Spleen (tissue), 11 donors: ENCODE results near the gene ZNF385C. TPM values are rescaled to one million over a fixed set of nuclear protein-coding genes. Genes with fewer than 3 reads are reported as not detected.

Experiments used
- DNase-seq: peaks from one replicate; pipeline ENCODE4 v3.0.0-alpha.2; 2020
- H3K27ac ChIP-seq, 8 donors: fragments of 200-600 bp; sonication (generic) in 7 of 8; 1 replicate in 4 of 8; 2 replicates in 4 of 8; pipeline versions ENCODE4 v1.5.0 to v1.8.0; 2016 to 2021; ENCODE audit warnings: inconsistent platforms in 4 of 8, mild to moderate bottlenecking in 4 of 8, moderate library complexity in 1 of 8
- H3K27me3 ChIP-seq, 7 donors: fragments of 200-600 bp; sonication (generic) in 6 of 7; replicated peaks in 1 of 7; 1 replicate in 4 of 7; 2 replicates in 3 of 7; pipeline versions ENCODE4 v1.5.0 to v1.8.0; 2016 to 2021; ENCODE audit warnings: inconsistent platforms in 3 of 7, mild to moderate bottlenecking in 1 of 7
- H3K36me3 ChIP-seq, 6 donors: fragments of 200-600 bp; sonication (generic) in 5 of 6; 1 replicate in 4 of 6; 2 replicates in 2 of 6; pipeline versions ENCODE4 v1.5.0 to v1.8.0; 2016 to 2021; ENCODE audit warnings: inconsistent platforms in 2 of 6
- H3K4me1 ChIP-seq, 6 donors: fragments of 200-600 bp; sonication (generic) in 5 of 6; 1 replicate in 3 of 6; 2 replicates in 3 of 6; pipeline versions ENCODE4 v1.5.0 to v1.8.0; 2016 to 2021; ENCODE audit warnings: inconsistent platforms in 3 of 6
- H3K4me3 ChIP-seq, 8 donors: fragments of 200-600 bp; sonication (generic) in 7 of 8; 1 replicate in 4 of 8; 2 replicates in 4 of 8; pipeline versions ENCODE4 v1.5.0 to v1.8.0; 2016 to 2021; ENCODE audit warnings: inconsistent platforms in 4 of 8, mild to moderate bottlenecking in 4 of 8, moderate library complexity in 2 of 8
- H3K9me3 ChIP-seq, 8 donors: fragments of 200-600 bp; sonication (generic) in 7 of 8; 1 replicate in 4 of 8; 2 replicates in 4 of 8; pipeline versions ENCODE4 v1.5.0 to v1.8.0; 2016 to 2021; ENCODE audit warnings: inconsistent platforms in 4 of 8
- POLR2A ChIP-seq, 3 donors: fragments of 450-650 bp; IDR thresholded peaks; one replicate each; pipeline ENCODE4 v1.5.1; 2017; ENCODE audit warnings: antibody characterized with exemption in 3 of 3, mild to moderate bottlenecking in 1 of 3
- POLR2AphosphoS5 ChIP-seq, 3 donors: sonication (generic); formaldehyde crosslinking; IDR thresholded peaks; one replicate each; pipeline ENCODE4 v1.5.1; 2017; ENCODE audit warnings: antibody characterized with exemption in 3 of 3
- WGBS, 5 donors: extraction: QIAGEN DNeasy Blood & Tissue Kit in 3 of 5; methylation state at CpG; one replicate each; pipeline versions ENCODE4 v1.1.5 to v1.1.7; 2013 to 2018; 5-methylcytosine and 5-hydroxymethylcytosine counted together
- intact Hi-C: fragments of 100-400 bp; cut with DNase I; formaldehyde crosslinking; loops from one replicate; pipeline ENCODE4 v1.15.0; 2023; ENCODE audit warnings: low total_unique reads
- polyA plus RNA-seq, 3 donors: library from polyadenylated mRNA; stranded (reverse); fragments of 200-250 nt; gene quantifications; one replicate each; pipeline ENCODE4 v1.2.1, GENCODE V29; 2013
- total RNA-seq, 7 donors: library from RNA; depleted of rRNA in 3 of 7; stranded (reverse); fragments of >200 nt in 3 of 7; fragmentation: NEBNext Ultra II Directional in 4 of 7; extraction: Animal tissue kit (Norgen Biotek cat#: 25700) in 4 of 7; gene quantifications; one replicate each; pipeline versions ENCODE4 v1.1.0 to v1.2.1, GENCODE V29; 2016 to 2021
- TF ChIP-seq, protein P1 (sequence below), 11 experiments: fragments of 200-600 bp in 7 of 11; fragments of 450-650 bp in 4 of 11; sonication (generic) in 4 of 11; IDR thresholded peaks in 8 of 11; conservative IDR thresholded peaks in 3 of 11; 1 replicate in 7 of 11; 2 replicates in 4 of 11; pipeline versions ENCODE4 v1.4.0 to v1.8.0; 2016 to 2021; ENCODE audit warnings: antibody characterized with exemption in 11 of 11, inconsistent platforms in 4 of 11, mild to moderate bottlenecking in 1 of 11
- donor health status: healthy with polysubstance abuse.
- donor health status: DM: no; HTN: no; CAD: no; lungs with moderate emphysema.
- donor health status: DM: no; HTN: no; CAD: no.
- donor health status: Bipolar disorder and iron deficiency.
- donor health status: healthy.
- donor health status: DM: no; HTN: no; CAD: no.
- donor health status: DM: yes; HTN: yes; CAD: no.

ZNF385C gene
- total and polyA plus RNA-seq, 10 donors: 0.17 to 0.60 (median 0.41) TPM; not detected in 2

DNA sequence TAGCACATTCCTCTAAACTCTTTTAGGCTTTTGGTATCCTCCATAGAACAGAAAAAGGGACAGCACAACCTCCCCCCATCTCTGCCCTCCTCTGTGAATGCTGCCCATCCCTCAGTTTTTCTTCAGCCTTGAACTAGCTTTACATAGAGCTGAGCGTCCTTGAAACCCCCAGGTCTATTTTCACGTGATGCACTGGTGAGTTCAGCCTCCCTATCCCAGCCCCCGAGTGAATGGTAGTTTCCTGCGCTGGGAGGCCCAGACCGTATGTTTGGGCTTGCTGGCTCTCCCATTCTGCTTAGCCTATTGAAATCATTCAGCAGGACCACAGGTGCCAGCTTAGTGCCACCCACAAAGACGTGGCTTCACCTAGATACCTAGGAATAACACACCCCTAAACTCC, 22.5 kb downstream of the ZNF385C start:
- H3K27me3 ChIP-seq: peaks cover 0 to 32% (median 16%) of the 10 kb centered on the region in 7 donors
- DNase-seq: no peak
- no peak for TF ChIP-seq POLR2A (IDR thresholded peaks at IDR 0.05)
- intact Hi-C loops: no loop called here
- H3K36me3 ChIP-seq: no peaks in the 10 kb centered on the region
- no peak overlapping the region for H3K4me3 ChIP-seq
- H3K4me1 ChIP-seq: peaks cover 0 to 20% (median 15%) of the 10 kb centered on the region in 6 donors
- H3K27ac ChIP-seq: no peak overlapping the region
- 76 to 86% (median 79%) methylated on average over 6 of the region's 6 CpGs for WGBS, 5 donors
- no peaks in the 10 kb centered on the region for H3K9me3 ChIP-seq

DNA sequence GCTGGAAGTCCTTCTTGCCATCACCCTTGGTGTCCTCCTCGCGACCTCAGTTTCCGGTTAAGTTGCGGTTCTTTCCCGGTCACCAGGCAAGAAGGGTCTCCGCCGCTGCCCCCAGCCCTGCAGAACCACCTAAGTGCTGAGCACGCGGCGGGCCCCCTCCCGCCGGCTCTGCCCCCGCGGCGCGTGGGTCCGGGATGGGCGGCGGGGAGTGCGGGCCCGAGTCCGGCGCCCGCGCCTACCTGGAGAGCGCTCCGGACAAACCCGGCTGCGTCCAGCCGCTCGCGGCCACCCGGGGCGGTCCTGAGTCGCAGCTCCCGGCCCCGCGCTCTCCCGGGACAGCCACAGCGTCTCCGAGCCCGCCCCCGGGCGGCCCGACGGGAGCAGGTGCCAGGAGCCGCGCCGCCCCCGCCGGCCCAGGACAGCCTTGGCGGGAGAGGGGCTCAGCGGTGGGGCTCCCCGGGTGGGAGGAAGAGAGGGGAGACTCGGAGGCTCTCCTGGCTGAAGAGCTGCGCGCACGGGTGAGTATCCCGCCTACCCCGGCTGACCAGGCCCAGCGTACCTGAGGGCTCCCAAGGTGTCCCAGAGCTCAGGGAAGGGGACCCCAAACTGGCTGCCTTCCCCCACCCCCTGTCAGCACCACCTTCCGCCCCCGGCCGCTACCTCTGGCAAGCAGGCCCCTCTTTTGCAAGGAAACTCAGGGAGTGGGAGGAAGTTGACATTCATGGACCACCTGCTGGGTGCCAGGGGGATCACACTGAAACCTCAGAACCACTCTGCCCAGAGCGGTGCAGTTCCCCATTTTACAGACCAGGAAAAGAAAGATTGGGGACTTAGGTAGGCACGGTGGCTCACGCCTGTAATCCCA, 25.7 kb downstream of the ZNF385C start:
- intact Hi-C loops: no loop called here
- peak overlapping the region in 5 of 8 donors; percentile 21 to 64 (median 27) for H3K4me3 ChIP-seq
- H3K9me3 ChIP-seq: no peaks in the 10 kb centered on the region
- WGBS, 5 donors: 4 to 16% (median 6%) methylated on average over 11 to 67 of the region's 67 CpGs
- no peak for DNase-seq
- peaks cover 0 to 20% (median 15%) of the 10 kb centered on the region in 6 donors for H3K4me1 ChIP-seq
- no peak overlapping the region for H3K27ac ChIP-seq
- no peaks in the 10 kb centered on the region for H3K36me3 ChIP-seq
- H3K27me3 ChIP-seq: peaks cover 0 to 45% (median 16%) of the 10 kb centered on the region in 7 donors
- TF ChIP-seq POLR2A (IDR thresholded peaks at IDR 0.05) (no peak), POLR2AphosphoS5 (IDR thresholded peaks at IDR 0.05) (no peak)
- TF ChIP-seq, protein P1, sequence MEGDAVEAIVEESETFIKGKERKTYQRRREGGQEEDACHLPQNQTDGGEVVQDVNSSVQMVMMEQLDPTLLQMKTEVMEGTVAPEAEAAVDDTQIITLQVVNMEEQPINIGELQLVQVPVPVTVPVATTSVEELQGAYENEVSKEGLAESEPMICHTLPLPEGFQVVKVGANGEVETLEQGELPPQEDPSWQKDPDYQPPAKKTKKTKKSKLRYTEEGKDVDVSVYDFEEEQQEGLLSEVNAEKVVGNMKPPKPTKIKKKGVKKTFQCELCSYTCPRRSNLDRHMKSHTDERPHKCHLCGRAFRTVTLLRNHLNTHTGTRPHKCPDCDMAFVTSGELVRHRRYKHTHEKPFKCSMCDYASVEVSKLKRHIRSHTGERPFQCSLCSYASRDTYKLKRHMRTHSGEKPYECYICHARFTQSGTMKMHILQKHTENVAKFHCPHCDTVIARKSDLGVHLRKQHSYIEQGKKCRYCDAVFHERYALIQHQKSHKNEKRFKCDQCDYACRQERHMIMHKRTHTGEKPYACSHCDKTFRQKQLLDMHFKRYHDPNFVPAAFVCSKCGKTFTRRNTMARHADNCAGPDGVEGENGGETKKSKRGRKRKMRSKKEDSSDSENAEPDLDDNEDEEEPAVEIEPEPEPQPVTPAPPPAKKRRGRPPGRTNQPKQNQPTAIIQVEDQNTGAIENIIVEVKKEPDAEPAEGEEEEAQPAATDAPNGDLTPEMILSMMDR (IDR thresholded peaks at IDR 0.05 in 8 of 11, conservative IDR thresholded peaks at IDR 0.05 in 3 of 11): no peak

DNA sequence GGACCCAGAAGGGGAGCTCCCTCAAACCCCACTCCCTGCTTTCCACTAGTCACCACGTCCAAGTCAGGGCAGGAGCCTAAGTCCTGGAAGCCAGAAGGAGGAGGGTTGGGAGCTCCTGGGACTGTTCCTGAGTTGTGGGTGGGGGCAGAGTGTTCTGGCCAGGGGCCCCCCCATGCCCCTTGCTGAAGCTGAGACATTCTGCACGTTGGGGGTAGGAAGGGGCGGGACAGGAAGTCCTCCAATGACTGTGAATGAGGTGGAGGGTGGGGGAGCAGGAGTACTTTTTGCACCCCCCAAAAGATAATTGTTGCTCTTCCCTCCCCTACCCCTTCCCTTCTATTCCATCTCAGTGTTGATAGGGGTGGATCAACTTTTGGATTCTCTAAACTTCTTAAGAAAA, 26.5 kb downstream of the ZNF385C start:
- no peak for DNase-seq
- Histone ChIP-seq H3K4me1 (peaks cover 0 to 26% (median 15%) of the 10 kb centered on the region in 6 donors), H3K9me3 (no peaks in the 10 kb centered on the region), H3K27ac (no peak overlapping the region), H3K27me3 (peaks cover 0 to 45% (median 16%) of the 10 kb centered on the region in 7 donors), H3K36me3 (no peaks in the 10 kb centered on the region), H3K4me3 (peak overlapping the region in 3 of 8 donors; percentile 27 to 64 (median 36))
- intact Hi-C loops: no loop called here
- WGBS, 5 donors: 8 to 22% (median 18%) methylated on average over 3 of the region's 3 CpGs
- no peak for TF ChIP-seq POLR2AphosphoS5 (IDR thresholded peaks at IDR 0.05)
- no peak for TF ChIP-seq POLR2A (IDR thresholded peaks at IDR 0.05)
- TF ChIP-seq, protein P1 (IDR thresholded peaks at IDR 0.05 in 8 of 11, conservative IDR thresholded peaks at IDR 0.05 in 3 of 11): no peak

DNA sequence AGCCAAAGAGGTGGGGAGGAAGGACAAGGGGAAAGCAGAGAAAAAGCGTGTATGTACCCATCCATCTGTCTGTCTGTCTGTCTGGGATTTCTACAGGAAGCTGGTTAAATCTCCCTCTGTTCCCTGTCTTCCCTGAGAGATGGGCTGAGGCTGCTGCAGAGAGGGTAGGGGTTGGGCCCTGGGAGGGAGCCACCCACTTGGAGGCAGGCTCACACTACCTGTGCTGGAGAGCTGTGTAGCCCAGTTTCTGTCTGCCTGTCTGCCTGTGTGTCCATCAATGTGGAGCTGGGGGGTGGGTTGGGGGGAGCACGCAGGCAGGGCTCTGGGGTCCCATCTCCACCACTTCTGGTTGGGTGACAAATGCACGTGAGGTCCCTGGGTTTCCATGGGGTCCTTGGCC, 29.3 kb downstream of the ZNF385C start:
- intact Hi-C loops: no loop called here
- TF ChIP-seq POLR2AphosphoS5 (IDR thresholded peaks at IDR 0.05): no peak
- TF ChIP-seq, protein P1 (IDR thresholded peaks at IDR 0.05 in 8 of 11, conservative IDR thresholded peaks at IDR 0.05 in 3 of 11): no peak
- no peak for TF ChIP-seq POLR2A (IDR thresholded peaks at IDR 0.05)
- Histone ChIP-seq H3K4me3 (no peak overlapping the region), H3K4me1 (peaks cover 0 to 32% (median 16%) of the 10 kb centered on the region in 6 donors), H3K36me3 (no peaks in the 10 kb centered on the region), H3K27ac (no peak overlapping the region), H3K9me3 (no peaks in the 10 kb centered on the region), H3K27me3 (peaks cover 0 to 44% (median 16%) of the 10 kb centered on the region in 7 donors)
- 78 to 93% (median 82%) methylated on average over 2 to 3 of the region's 3 CpGs for WGBS, 5 donors
- DNase-seq: no peak
